T-helper 2 cell (primary cell): Measurements from ENCODE around the gene IQCK.

ENCODE experiments used
- DNase-seq, 5 experiments: peaks; one replicate each; pipeline versions ENCODE4 v3.0.0 to v3.0.0-alpha.2; 2012 to 2022

IQCK gene

GRCh38 chr16:19718624-19718965, 524 bp downstream of the IQCK start:
- no peak for DNase-seq

GRCh38 chr16:19722269-19722952, 4.3 kb downstream of the IQCK start:
- DNase-seq, result no peak

- no peak for DNase-seq
Observed at GRCh38 chr16:19722981-19723380, 4.9 kb downstream of the IQCK start.

- no peak for DNase-seq
Observed at GRCh38 chr16:19728636-19728965, 10.5 kb downstream of the IQCK start.

- DNase-seq, result no peak
Observed at GRCh38 chr16:19733551-19733950, 15.5 kb downstream of the IQCK start.

GRCh38 chr16:19735074-19735867, 17.2 kb downstream of the IQCK start:
- DNase-seq, result no peak

- no peak for DNase-seq
Observed at GRCh38 chr16:19737306-19738038, 19.4 kb downstream of the IQCK start.

GRCh38 chr16:19741354-19741753, 23.3 kb downstream of the IQCK start:
- no peak for DNase-seq

GRCh38 chr16:19743816-19744159, 25.7 kb downstream of the IQCK start:
- DNase-seq, result no peak

- no peak for DNase-seq
Observed at GRCh38 chr16:19744670-19745069, 26.6 kb downstream of the IQCK start.

GRCh38 chr16:19745286-19746010, 27.4 kb downstream of the IQCK start:
- DNase-seq, result no peak

GRCh38 chr16:19746561-19746960, 28.5 kb downstream of the IQCK start:
- no peak for DNase-seq

- no peak for DNase-seq
Observed at GRCh38 chr16:19748389-19749168, 30.5 kb downstream of the IQCK start.

GRCh38 chr16:19749571-19750080, 31.6 kb downstream of the IQCK start:
- no peak for DNase-seq

- DNase-seq, result no peak
Observed at GRCh38 chr16:19751478-19752385, 33.7 kb downstream of the IQCK start.

- DNase-seq, result no peak
Observed at GRCh38 chr16:19753815-19754643, 36.0 kb downstream of the IQCK start.

GRCh38 chr16:19754644-19755036, 36.6 kb downstream of the IQCK start:
- no peak for DNase-seq

- DNase-seq, result no peak
Observed at GRCh38 chr16:19755268-19755667, 37.2 kb downstream of the IQCK start.

- DNase-seq, result no peak
Observed at GRCh38 chr16:19757026-19757425, 39.0 kb downstream of the IQCK start.
